ENCODE data around the gene SLC29A3. TPM values are rescaled to one million over a fixed set of nuclear protein-coding genes. Genes with fewer than 3 reads are reported as not detected.

Gene SLC29A3
- total RNA-seq, 2 experiments from 2014 or later: 2.3 to 2.5 TPM

DNA sequence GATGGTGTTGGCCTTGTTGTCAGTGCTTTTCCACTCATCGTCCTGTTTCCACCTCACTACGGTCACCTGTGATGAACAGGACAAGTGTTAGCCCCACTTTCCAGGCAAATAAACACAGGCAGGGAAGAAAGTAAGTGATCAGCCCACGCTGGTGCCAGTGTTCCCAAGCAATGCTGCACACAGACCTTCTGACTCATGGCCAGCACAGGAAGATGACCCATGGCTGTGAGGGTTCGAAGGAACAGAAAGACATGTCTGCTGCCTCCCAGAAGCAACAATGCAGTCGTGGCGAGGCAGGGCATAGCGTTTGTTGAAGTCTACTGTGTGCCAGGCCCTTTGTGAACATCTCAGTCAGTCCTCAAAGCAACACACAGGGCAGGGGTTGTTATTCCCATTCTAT lies 35.7 kb downstream of the SLC29A3 start:
- H3K36me3 Mint-ChIP-seq (ENCODE audit: low read depth): peaks cover 76% of the 10 kb centered on the region
- TF ChIP-seq CTCF (IDR thresholded peaks at IDR 0.05): no peak
- Histone ChIP-seq H3K27me3 (ENCODE audit: control insufficient read depth in 1 of 2, insufficient read depth in 2 of 2, low read length in 2 of 2) (no peaks in the 10 kb centered on the region), H3K9me3 (ENCODE audit: control insufficient read depth in 1 of 2, insufficient read depth in 1 of 2, low read length in 2 of 2) (no peaks in the 10 kb centered on the region), H3K27ac (ENCODE audit: low read depth in 1 of 2, low read length in 2 of 2) (no peak overlapping the region), H3K4me3 (ENCODE audit: low read length) (no peak overlapping the region), H3K36me3 (ENCODE audit: insufficient read depth, low read length) (peaks cover 30% of the 10 kb centered on the region), H3K4me1 (ENCODE audit: insufficient read depth, low read length) (no peaks in the 10 kb centered on the region)
- intact Hi-C loops (cut with DNase I, micrococcal nuclease): no loop called here
- no peak overlapping the region for H3K4me3 Mint-ChIP-seq
- H3K27ac Mint-ChIP-seq: no peak overlapping the region
- H3K9me3 Mint-ChIP-seq: no peaks in the 10 kb centered on the region
- H3K27me3 Mint-ChIP-seq: no peaks in the 10 kb centered on the region
- H3K4me1 Mint-ChIP-seq (ENCODE audit: low read depth): no peaks in the 10 kb centered on the region
- CTCF ChIA-PET: no interaction called here
- DNase-seq (no peak), ATAC-seq (ENCODE audit: poor library complexity) (no peak)
- POLR2A ChIA-PET: no interaction called here

DNA sequence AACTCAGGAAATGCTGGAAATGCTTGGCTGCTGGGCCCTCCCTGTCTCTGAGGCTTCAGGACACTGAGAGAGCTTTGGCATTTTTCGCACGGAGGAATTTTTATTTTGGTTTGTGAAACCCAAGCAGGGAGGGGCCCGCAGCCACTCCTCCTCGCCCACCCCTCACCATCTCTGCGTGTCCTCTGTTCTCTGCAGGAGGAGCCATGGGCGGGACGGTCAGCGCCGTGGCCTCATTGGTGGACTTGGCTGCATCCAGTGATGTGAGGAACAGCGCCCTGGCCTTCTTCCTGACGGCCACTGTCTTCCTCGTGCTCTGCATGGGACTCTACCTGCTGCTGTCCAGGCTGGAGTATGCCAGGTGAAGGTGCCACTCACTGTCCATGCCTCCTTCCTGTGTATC lies 36.8 kb downstream of the SLC29A3 start:
- CTCF ChIA-PET: no interaction called here
- Histone ChIP-seq H3K27me3 (ENCODE audit: control insufficient read depth in 1 of 2, insufficient read depth in 2 of 2, low read length in 2 of 2) (no peaks in the 10 kb centered on the region), H3K9me3 (ENCODE audit: control insufficient read depth in 1 of 2, insufficient read depth in 1 of 2, low read length in 2 of 2) (no peaks in the 10 kb centered on the region), H3K4me3 (ENCODE audit: low read length) (no peak overlapping the region), H3K36me3 (ENCODE audit: insufficient read depth, low read length) (peaks cover 30% of the 10 kb centered on the region), H3K27ac (ENCODE audit: low read depth in 1 of 2, low read length in 2 of 2) (no peak overlapping the region), H3K4me1 (ENCODE audit: insufficient read depth, low read length) (no peaks in the 10 kb centered on the region)
- no peaks in the 10 kb centered on the region for H3K9me3 Mint-ChIP-seq
- no peaks in the 10 kb centered on the region for H3K4me1 Mint-ChIP-seq (ENCODE audit: low read depth)
- TF ChIP-seq CTCF (IDR thresholded peaks at IDR 0.05): no peak
- no peak overlapping the region for H3K4me3 Mint-ChIP-seq
- intact Hi-C loops (cut with DNase I, micrococcal nuclease): no loop called here
- H3K27ac Mint-ChIP-seq: no peak overlapping the region
- peaks cover 80% of the 10 kb centered on the region for H3K36me3 Mint-ChIP-seq (ENCODE audit: low read depth)
- H3K27me3 Mint-ChIP-seq: no peaks in the 10 kb centered on the region
- DNase-seq (no peak), ATAC-seq (ENCODE audit: poor library complexity) (no peak)
- POLR2A ChIA-PET: no interaction called here

DNA sequence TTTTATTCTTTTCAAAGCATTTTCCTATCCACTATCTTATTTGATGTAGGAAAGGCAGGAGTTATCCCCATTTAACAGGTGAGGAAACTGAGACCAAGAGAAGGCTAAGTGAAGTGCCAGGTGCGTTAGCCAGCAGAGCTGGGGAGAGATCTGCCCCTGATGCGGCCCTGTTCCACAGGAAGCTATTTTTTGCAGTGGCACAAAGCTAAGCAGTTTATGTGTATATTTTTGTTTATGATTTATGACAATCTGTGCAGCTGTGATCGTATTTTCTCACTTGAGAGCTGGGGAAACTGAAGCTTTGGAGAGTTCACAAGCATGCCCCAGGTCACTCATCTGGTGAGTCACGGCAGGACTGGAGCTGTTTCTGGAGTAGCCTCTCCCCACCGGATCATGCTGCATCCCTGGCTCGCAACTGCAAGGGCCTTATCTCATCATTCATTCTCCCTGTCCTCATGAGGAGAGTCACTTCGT lies 38.8 kb downstream of the SLC29A3 start:
- peaks cover 23% of the 10 kb centered on the region for H3K36me3 ChIP-seq (ENCODE audit: insufficient read depth, low read length)
- CTCF ChIA-PET: no interaction called here
- Mint-ChIP-seq H3K9me3 (no peaks in the 10 kb centered on the region), H3K36me3 (ENCODE audit: low read depth) (peaks cover 80% of the 10 kb centered on the region), H3K4me3 (no peak overlapping the region), H3K27ac (no peak overlapping the region), H3K27me3 (no peaks in the 10 kb centered on the region), H3K4me1 (ENCODE audit: low read depth) (no peaks in the 10 kb centered on the region)
- intact Hi-C loops (cut with DNase I, micrococcal nuclease): no loop called here
- TF ChIP-seq CTCF (IDR thresholded peaks at IDR 0.05): no peak
- no peak overlapping the region for H3K4me3 ChIP-seq (ENCODE audit: low read length)
- no peaks in the 10 kb centered on the region for H3K4me1 ChIP-seq (ENCODE audit: insufficient read depth, low read length)
- H3K27ac ChIP-seq (ENCODE audit: low read depth in 1 of 2, low read length in 2 of 2): no peak overlapping the region
- no peaks in the 10 kb centered on the region for H3K27me3 ChIP-seq (ENCODE audit: control insufficient read depth in 1 of 2, insufficient read depth in 2 of 2, low read length in 2 of 2)
- ATAC-seq (ENCODE audit: poor library complexity) (no peak), DNase-seq (no peak)
- H3K9me3 ChIP-seq (ENCODE audit: control insufficient read depth in 1 of 2, insufficient read depth in 1 of 2, low read length in 2 of 2): no peaks in the 10 kb centered on the region
- POLR2A ChIA-PET: no interaction called here
